ENCODE results near the gene CPTP. TPM values are rescaled to one million over a fixed set of nuclear protein-coding genes. Genes with fewer than 3 reads are reported as not detected.

CPTP gene
- polyA plus RNA-seq, 3 donors, result 6.4 to 7.7 (median 7.4) TPM

DNA sequence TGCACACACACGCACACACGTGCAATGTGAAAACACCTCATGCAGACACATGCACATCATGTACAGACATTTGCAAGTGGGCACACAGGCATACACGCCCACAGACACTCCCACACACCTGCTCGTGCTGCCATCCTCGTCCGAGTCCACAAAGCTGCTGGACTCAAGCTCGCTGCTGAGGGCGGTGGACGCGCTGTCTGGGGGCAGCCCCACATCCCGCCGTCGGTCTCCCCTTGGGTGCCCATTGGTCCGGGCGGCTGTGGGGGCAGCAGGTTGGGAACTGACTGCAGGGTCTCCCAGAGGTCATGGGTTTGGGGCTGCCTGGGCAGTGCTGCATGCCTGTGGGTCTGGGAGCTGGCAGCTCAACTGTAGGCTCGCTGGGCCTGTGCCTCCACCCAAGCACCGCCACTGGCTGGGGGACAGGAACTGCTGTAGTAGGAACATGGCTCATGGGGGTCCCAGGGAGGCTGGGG lies 17.0 kb downstream of the CPTP start:
- Histone ChIP-seq H3K4me1 (ENCODE audit: control insufficient read depth in 1 of 2, insufficient read depth in 2 of 2, low read length in 2 of 2) (no peaks in the 10 kb centered on the region), H4K20me1 (ENCODE audit: insufficient read depth, low read length) (peaks cover 33% of the 10 kb centered on the region), H2AFZ (ENCODE audit: insufficient read depth, low read depth, low read length, poor library complexity, severe bottlenecking) (no peak overlapping the region), H3K36me3 (replicated peaks in 1 of 2; ENCODE audit: control insufficient read depth in 1 of 2, insufficient read depth in 2 of 2, low read length in 2 of 2) (peaks cover 9 to 29% of the 10 kb centered on the region in 2 donors), H3K9me3 (replicated peaks in 1 of 2; ENCODE audit: control insufficient read depth in 1 of 2, insufficient read depth in 1 of 2, low read length in 2 of 2) (no peaks in the 10 kb centered on the region), H3K27ac (ENCODE audit: low read depth in 1 of 2, low read length in 2 of 2) (no peak overlapping the region), H3K4me2 (replicated peaks; ENCODE audit: extremely low read depth, low read length, poor library complexity, severe bottlenecking) (no peak overlapping the region), H3K4me3 (replicated peaks in 1 of 3; ENCODE audit: low read depth in 2 of 3, low read length in 3 of 3) (no peak overlapping the region), H3K27me3 (ENCODE audit: control insufficient read depth in 2 of 2, insufficient read depth in 2 of 2, low read length in 2 of 2) (no peaks in the 10 kb centered on the region), H3K79me2 (ENCODE audit: insufficient read depth, low read length) (peaks cover 10% of the 10 kb centered on the region), H3K9ac (ENCODE audit: insufficient read depth, low read length, poor library complexity, severe bottlenecking) (no peak overlapping the region)
- 90% methylated on average over 17 of the region's 17 CpGs for WGBS (ENCODE audit: insufficient coverage)
- no peak overlapping the region for H3K4me3 Mint-ChIP-seq
- intact Hi-C loops (cut with micrococcal nuclease), result no loop called here
- peaks cover 21 to 44% of the 10 kb centered on the region in 2 donors for H3K36me3 Mint-ChIP-seq
- TF ChIP-seq, protein P1, sequence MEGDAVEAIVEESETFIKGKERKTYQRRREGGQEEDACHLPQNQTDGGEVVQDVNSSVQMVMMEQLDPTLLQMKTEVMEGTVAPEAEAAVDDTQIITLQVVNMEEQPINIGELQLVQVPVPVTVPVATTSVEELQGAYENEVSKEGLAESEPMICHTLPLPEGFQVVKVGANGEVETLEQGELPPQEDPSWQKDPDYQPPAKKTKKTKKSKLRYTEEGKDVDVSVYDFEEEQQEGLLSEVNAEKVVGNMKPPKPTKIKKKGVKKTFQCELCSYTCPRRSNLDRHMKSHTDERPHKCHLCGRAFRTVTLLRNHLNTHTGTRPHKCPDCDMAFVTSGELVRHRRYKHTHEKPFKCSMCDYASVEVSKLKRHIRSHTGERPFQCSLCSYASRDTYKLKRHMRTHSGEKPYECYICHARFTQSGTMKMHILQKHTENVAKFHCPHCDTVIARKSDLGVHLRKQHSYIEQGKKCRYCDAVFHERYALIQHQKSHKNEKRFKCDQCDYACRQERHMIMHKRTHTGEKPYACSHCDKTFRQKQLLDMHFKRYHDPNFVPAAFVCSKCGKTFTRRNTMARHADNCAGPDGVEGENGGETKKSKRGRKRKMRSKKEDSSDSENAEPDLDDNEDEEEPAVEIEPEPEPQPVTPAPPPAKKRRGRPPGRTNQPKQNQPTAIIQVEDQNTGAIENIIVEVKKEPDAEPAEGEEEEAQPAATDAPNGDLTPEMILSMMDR (IDR thresholded peaks at IDR 0.05), result no peak
- H3K27ac Mint-ChIP-seq, result no peak overlapping the region
- DNase-seq, result no peak
- peaks cover 0 to 6% (median 0%) of the 10 kb centered on the region in 3 donors for H3K27me3 Mint-ChIP-seq (ENCODE audit: low read depth in 3 of 3)
- peaks cover 2% of the 10 kb centered on the region for H3K4me1 Mint-ChIP-seq
- H3K9me3 Mint-ChIP-seq, result peaks cover 0 to 1% (median 0%) of the 10 kb centered on the region in 7 donors

DNA sequence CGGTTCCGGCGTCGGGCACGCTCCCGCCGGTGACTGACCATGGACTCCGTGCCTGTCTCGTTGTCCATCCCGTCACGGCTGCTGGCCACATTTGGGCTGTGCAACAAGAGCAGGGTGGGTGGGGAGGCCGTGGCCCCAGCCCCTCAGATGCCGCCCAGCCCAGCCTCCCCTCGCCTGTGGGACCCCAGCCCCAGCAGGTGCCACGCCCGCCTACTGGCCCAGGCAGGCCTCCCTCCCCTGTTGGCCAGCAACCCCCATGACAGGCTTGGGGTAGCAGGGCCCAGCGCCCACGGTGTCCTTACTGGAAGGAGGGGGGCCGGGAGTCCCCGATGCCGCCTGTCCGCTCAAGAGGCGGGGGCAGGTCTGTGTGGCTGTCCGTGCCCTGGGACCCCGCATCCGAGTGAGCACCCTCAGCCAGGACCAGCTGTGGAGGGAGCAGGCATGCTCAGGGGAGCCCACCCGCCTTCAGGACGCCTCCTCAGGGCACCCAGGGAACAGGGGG lies 17.5 kb downstream of the CPTP start:
- peaks cover 9 to 29% of the 10 kb centered on the region in 2 donors for H3K36me3 ChIP-seq (replicated peaks in 1 of 2; ENCODE audit: control insufficient read depth in 1 of 2, insufficient read depth in 2 of 2, low read length in 2 of 2)
- no peaks in the 10 kb centered on the region for H3K9me3 ChIP-seq (replicated peaks in 1 of 2; ENCODE audit: control insufficient read depth in 1 of 2, insufficient read depth in 1 of 2, low read length in 2 of 2)
- no peaks in the 10 kb centered on the region for H3K27me3 ChIP-seq (ENCODE audit: control insufficient read depth in 2 of 2, insufficient read depth in 2 of 2, low read length in 2 of 2)
- no peak overlapping the region for H3K4me3 Mint-ChIP-seq
- no peak for DNase-seq
- peaks cover 0 to 6% (median 2%) of the 10 kb centered on the region in 3 donors for H3K27me3 Mint-ChIP-seq (ENCODE audit: low read depth in 3 of 3)
- H3K27ac ChIP-seq (ENCODE audit: low read depth in 1 of 2, low read length in 2 of 2), result no peak overlapping the region
- H3K9ac ChIP-seq (ENCODE audit: insufficient read depth, low read length, poor library complexity, severe bottlenecking), result no peak overlapping the region
- peaks cover 36% of the 10 kb centered on the region for H4K20me1 ChIP-seq (ENCODE audit: insufficient read depth, low read length)
- H2AFZ ChIP-seq (ENCODE audit: insufficient read depth, low read depth, low read length, poor library complexity, severe bottlenecking), result no peak overlapping the region
- peaks cover 21 to 44% of the 10 kb centered on the region in 2 donors for H3K36me3 Mint-ChIP-seq
- intact Hi-C loops (cut with micrococcal nuclease), result no loop called here
- no peak overlapping the region for H3K27ac Mint-ChIP-seq
- peaks cover 0 to 1% (median 0%) of the 10 kb centered on the region in 7 donors for H3K9me3 Mint-ChIP-seq
- WGBS (ENCODE audit: insufficient coverage), result 97% methylated on average over 21 of the region's 28 CpGs
- TF ChIP-seq, protein P1 (IDR thresholded peaks at IDR 0.05), result no peak
- H3K79me2 ChIP-seq (ENCODE audit: insufficient read depth, low read length), result peaks cover 14% of the 10 kb centered on the region
- H3K4me2 ChIP-seq (replicated peaks; ENCODE audit: extremely low read depth, low read length, poor library complexity, severe bottlenecking), result no peak overlapping the region
- H3K4me1 ChIP-seq (ENCODE audit: control insufficient read depth in 1 of 2, insufficient read depth in 2 of 2, low read length in 2 of 2), result peaks cover 0 to under 1% of the 10 kb centered on the region in 2 donors
- H3K4me3 ChIP-seq (replicated peaks in 1 of 3; ENCODE audit: low read depth in 2 of 3, low read length in 3 of 3), result no peak overlapping the region
- H3K4me1 Mint-ChIP-seq, result peaks cover 4% of the 10 kb centered on the region
